SHP77 (cell line): ENCODE measurements around the gene FAM117A.

Source experiments
- DNase-seq, 2 experiments: peaks; one replicate each; lab custom pipeline; 2025; lab: John Stamatoyannopoulos, UW

Gene FAM117A, protein sequence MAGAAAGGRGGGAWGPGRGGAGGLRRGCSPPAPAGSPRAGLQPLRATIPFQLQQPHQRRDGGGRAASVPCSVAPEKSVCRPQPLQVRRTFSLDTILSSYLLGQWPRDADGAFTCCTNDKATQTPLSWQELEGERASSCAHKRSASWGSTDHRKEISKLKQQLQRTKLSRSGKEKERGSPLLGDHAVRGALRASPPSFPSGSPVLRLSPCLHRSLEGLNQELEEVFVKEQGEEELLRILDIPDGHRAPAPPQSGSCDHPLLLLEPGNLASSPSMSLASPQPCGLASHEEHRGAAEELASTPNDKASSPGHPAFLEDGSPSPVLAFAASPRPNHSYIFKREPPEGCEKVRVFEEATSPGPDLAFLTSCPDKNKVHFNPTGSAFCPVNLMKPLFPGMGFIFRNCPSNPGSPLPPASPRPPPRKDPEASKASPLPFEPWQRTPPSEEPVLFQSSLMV

DNA sequence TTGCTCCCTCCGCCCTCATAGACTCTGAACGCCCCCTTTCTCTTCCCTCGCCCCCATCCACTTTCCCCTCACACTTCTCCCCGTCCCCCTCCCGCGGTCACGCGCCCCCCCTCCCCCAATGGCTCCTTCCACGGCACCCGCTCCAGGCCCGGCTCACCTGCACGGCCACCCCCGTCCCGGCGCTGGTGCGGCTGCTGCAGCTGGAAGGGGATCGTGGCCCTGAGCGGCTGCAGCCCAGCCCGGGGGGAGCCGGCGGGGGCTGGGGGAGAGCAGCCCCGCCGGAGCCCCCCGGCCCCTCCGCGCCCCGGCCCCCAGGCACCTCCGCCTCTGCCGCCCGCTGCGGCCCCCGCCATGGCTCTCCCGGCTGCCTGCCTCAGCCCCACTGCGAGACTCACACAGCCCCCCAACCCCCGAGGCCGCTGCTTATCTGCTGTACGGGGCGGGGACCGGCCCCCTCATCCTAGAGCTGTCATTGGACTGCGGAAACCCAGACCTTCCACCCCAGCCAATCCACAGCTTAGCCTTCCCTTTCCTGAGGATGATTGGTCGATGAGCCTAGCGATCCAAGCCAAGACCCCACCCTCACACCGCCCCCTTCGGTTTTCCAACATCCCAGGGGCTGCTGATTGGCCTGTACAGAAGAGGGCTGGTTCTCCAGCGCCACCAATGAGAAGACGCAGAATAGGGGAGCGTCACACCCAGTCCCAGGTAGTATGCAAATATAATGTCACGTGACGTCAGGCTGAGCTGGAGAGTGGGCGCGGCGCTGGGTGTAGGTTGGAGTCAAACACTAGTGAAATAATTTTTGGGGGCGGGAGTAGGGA, at the start of gene FAM117A:
TSS of gene FAM117A (minus strand) at position 397 of the 824 bp plus-strand sequence. CDS start at position 353, 44 bp downstream.
- DNase-seq, result peak; percentile 99 to 100

DNA sequence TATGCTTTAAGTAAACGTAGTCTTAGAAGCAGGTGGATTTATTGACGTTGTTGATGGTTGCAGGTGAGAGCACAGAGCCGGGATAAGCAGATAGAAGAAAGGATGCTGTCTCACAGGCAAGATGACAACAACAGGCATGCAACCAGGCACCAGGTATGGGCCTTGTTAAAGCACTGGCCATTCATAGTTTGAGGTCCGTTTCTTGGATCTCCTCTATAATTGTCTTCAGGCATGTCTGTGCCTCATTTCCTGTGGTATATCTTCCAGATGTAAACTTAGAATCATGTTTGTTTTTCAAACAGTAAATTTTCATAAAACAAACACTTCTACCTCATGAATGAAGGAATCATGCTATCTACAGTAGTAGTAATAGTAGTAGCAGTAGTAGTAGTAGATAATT, 45.1 kb upstream of the FAM117A start:
- DNase-seq, result no peak

DNA sequence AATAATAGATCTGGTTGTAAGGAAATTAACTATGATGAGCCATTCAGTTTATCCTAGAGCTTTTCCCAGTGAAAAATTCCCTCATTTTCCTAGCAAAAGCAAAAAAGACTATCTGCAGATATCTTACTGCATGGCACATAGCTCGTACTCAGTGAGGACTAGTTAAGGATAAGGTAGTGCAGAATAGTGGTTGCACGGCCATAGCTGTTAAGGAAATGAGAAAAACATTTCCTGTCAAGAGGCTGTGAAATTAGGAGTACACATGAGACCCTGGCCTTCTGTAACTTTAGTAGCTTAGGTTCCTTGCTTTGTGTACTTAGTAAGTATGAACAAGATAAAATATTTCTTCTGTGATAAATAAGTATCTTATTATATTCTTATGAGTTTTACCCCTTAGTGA, 34.8 kb upstream of the FAM117A start:
- DNase-seq, result no peak

DNA sequence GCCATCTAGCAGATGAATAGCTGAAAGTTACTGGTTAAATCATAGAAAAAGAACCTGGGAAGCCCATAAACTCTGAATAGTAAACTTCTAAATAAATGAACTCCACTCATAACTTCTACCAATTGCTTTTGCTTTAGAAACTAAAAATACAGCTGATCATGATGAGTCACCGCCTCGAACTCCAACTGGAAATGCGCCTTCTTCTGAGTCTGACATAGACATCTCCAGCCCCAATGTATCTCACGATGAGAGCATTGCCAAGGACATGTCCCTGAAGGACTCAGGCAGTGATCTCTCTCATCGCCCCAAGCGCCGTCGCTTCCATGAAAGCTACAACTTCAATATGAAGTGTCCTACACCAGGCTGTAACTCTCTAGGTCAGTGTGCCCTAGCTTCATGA, 34.3 kb upstream of the FAM117A start:
- DNase-seq, result no peak

DNA sequence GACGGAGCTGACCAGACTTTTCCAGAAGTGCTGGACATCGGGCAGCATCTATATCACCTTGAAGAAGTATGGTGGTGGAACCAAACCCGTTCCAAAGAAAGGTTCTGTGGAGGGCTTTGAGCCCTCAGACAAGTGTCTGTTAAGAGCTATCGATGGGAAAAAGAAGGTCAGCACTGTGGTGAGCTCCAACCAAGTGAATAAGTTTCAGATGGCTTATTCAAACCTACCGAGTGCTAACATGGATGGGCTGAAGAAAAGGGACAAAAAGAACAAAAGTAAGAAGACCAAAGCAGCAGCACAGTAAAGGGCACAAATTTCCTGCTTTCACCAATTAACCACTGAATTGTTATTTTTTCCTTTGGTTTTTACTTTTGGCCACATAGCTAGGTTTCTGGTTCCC, 31.4 kb upstream of the FAM117A start:
- no peak for DNase-seq

DNA sequence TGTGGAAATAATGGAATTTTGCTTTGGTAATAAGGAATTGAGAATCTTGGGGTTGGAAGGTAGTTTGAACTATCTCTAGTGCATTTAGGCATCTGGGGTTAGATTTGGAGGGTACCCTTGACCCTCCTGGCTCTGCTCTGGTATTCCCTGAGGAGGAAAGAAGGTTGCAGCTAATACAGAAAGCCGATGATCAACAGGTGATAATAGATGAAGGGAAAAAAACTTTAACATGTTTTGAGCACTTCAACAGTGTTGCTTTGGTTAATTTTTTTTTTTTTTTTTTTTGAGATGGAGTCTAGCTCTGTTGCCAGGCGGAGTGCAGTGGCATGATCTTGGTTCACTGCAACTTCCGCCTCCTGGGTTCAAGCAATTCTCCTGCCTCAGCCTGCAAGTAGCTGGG, 29.4 kb upstream of the FAM117A start:
- no peak for DNase-seq

DNA sequence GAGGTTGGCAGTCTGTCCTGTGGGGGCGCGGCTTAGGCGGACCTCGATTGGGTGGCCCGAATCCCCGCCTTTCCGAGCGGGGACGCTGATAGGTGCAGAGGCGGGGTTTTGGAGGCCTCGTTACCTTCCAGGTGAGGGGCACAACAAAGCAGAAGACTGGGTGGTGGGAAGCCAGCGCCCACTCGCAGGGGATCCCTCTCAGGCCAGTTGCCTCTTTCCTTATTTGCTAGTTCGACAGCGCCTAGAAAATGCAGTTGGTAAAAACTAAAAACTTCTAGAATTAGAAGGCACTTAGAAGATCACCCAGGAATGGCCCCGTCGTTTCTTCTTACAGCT, 25.3 kb upstream of the FAM117A start:
- DNase-seq, result no peak

DNA sequence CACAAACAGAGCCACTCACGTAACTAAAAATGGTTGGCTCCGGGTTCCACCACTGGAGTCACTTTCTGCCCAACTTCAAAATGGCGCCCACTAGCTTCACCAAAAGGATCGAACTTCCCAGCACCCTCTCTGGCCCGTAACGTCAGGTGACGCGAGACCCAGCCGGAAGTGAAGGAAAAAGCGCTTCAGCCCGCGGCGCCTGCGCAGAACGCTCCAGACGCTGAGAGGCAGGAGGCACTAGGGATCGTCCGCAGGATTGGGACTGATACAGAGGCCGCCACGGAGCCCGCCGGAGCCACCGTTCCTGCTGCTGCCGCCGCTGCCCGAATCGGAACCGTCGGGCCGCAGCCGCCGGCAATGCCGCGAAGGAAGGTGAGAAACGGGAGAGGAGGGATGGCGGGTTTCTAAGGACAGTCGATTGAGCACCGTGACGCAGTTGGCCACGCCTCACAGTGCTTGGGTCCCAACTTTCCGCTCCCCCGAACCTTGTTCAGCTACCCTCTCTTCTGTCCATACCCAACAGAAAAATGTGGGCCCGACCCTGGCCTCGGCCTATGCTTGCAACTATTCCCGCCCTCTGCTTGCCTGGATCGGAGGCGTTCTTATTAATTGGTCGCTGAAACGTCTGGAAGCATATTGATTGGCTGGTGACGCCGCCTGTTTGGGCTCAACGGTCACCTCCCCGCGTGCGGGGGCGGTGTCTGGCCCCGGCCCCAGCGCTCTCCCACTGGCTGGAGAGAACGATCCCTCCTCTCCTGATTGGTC, 24.7 kb upstream of the FAM117A start, which contains the start of gene KAT7:
TSS of gene KAT7 (plus strand) at position 204 of the 765 bp plus-strand sequence. CDS start at position 358, 154 bp downstream.
- peak; percentile 99 to 100 for DNase-seq

DNA sequence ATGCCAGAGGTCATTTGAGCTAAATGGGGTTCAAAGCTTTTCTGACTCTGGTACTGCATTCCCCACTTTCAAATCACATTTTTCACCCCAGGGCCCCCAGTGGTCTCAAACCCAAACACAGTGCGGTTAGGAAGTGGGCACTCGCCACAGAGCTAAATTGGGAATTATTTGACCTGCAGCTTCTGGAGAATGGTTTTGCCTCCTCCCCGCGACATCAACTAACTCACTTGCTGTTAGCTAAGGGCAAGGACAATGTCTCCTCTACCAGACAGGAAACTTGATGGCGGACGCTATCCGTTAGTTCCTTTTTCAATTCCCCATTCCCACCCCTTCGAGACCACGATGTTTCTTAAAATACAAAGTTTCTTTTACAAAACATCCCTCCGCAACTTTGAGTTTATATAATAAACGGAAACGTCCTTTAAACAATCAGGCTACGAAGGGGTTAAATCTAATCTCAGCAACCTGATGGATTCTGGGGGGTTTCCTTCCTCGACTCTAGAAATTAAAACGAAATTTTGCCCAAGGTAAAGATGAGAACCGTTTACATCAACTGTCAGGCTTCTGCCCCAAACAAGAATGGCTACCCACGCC, 24.1 kb upstream of the FAM117A start:
- peak in 1 of 2 experiments; percentile 28 for DNase-seq

DNA sequence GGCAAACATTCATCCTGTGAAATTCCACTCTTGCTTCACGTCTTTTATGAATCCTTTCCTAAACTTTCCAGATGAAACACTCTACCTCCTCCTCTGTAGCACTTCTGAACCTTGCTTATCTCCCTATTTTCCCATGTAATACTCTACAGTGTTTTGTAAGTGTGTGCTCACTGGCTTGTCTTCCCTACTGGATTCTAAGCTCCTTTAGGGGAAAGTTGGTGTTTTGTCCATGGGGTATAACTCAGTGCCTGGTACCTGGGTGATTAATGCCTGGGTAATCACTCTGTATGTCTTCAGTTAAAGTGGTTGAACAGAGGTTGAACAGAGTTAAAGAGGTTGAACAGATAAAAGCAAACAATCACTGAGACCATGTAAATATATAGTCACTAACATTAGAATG, 20.7 kb upstream of the FAM117A start:
- no peak for DNase-seq

DNA sequence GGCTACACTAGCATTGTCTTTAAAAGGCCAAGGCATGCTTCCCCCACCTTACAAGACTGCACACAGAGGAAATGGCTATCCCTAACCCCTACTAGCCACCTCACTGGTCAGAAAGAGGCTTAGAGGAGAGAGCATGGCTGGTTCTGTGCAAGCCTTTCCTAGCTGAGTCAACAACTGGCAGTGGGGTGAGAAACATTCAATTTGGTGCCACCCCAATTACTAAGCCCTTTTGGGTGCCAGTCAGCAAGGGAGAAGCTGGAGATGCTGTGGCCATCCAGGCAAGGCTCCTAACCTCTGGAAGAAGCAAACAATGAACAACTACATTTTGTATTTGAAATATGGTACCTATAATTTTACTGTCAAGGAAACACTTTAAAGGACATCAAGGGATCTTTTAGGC, 19.9 kb upstream of the FAM117A start:
- no peak for DNase-seq

DNA sequence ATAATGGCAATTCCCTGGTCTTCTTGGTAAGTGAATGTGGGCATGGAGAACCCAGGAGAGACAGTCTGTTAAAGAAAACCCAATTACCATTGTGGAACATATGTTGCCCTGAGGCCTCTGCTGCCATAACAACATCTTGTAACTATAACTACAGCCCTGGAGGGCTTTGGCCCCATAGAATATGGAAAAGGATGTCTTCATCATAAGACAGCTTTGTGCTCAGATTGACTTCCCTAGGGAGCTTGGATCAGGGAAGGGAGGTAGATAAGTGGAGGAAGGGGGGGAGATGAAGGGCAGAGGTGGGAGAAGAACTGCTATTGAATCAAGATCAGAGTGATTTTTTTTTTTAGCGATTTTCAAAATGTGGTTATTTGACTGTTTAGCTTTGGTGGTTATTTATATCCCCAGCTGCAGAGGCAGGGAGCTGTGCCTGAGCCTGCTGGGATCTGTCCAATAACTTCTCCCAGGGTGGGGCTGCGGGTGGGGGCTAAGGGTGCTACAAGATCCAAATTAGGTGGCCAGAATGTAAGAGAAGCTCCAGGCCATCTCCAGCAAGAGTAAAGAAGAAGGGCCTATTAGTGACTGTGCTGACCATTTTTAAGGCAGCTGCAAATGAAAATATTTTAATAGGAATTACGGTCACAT, 19.3 kb upstream of the FAM117A start:
- no peak for DNase-seq

DNA sequence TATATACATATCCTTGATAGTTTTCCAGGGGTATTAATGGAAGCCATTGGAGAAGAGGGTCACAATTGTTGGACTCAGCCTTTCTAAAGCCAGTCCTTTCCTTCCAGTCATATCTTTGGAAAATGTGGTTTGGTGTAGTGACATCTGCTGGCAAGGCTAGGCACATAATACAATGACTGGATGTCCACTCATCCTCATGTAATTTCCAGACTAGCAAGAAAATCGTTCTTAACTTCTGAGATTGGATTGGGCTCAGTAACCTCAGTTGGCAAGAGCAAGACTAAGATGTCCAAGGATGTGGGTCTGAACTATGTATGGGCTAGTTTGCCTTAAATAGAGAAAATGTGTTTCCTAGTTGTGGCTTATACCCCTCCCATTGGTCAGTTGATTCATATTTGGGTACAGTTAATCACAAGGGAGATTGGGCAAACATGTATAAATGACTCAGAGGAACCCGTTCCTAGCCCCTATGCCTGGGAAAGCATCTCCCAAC, 15.9 kb upstream of the FAM117A start:
- DNase-seq, result peak; percentile 37 to 39

DNA sequence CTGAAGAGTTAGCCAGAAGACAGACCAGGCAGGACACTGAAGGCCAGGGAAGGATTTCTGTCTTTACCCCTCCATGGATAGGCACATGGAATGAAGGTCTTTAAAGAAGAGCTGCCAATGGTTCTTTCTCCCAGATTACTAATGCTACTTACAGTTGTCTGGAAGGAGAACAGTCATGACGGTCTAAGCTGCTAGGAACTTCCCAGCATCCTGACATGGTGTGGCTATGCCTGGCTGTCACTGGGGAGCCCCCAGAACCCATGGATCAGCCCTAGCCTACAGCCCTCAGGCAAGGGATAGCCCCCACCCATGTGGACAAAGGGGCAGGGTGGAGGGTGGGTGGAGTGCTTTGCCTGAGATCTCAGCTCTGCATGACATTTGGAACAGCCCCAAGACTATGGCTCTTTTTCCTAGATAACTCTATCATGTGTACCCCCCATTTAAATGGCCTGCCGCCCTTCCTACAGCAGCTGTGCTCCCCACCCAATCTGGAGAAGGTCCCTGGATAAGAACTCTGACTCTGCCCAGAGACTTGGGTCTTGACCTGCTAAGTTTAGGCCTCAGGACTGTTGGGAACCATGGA, 15.3 kb upstream of the FAM117A start:
- no peak for DNase-seq

DNA sequence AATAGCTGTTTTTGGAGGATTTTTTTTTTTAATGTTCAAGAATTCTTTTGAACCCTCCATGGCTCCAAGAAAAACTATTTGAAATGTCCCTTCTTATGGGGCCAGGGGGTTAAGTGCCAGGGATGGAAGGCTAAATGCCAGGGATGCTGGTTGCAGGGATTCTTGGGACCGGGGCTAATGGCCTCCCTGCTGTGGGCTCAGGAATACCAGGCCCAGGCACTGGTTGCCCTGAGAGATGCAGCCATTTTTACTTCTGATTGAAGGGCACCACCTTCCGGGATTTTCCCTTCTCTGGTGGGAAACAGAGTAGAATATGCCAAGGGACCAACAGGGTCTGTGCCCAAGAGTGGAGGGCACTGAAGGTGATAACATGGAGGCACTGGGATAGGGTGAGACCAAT, 13.6 kb upstream of the FAM117A start:
- no peak for DNase-seq

DNA sequence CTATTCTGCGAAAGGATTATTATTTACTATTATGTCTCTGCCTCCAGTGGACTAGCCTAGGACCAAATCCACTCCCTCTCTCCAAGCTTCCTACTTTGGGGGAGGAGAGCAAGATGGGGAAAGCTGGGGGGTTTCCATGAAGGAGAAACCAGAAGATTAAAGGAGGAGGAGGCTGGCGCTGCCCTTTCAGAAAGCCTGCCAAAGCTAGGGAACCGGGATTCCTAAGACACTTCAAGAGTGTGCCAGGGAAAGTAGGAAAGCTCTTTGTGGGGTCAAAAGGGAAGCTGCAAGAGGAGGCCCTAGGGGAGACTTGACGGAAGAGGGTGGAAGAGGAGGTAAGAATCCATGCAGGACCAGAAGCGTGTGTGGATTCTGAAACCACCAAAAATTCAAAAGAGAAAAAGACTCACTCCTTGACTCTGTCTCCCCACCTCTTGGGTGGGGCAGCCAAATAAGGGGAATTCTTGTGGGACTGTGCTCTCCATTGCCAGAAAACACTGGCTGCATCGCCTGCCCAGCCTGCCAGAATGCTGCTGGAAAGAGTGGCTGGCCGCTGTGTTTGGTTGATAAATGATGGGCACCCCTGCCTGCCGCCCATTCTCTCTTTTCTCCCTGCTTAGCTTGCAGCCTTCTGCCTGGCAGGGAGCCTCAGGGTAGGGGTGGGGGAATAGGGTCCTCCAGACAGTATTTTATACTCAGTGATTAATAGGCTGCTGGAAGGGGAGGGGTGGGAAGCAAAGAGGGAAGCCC, 12.8 kb upstream of the FAM117A start:
- DNase-seq, result no peak

DNA sequence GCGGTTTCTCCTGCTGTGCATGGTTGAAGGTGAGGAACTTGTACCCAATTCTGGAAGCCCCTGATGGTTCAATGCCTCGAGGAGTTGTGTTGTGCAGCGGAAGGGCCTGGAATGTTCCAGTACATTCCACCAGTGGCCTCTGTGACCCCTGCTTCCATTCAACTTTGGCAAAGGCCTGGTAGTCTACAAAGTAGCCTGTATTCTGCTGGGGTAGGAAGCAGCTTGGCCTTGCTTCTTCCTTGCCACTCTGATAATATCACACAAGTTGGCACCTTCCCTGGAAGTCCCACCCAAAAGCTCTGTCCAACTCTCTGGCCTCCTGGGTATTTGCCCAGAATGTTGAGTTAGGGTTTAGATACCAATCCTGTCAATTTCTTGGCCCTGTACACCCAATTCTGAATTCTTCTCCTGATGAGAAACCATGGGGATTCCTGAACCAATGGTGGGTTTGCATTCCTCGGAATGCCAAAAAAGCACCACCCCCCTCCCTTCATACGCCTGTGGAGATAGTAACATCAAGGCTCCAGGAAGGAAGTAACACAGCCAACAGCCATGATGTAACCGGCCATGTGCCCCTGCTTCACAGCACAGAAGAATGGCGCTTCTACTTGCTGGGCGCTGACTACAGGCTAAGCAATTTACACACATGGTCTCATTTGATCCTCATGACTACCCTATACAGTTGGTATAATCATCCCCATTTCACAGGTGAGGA, 11.8 kb upstream of the FAM117A start:
- no peak for DNase-seq

DNA sequence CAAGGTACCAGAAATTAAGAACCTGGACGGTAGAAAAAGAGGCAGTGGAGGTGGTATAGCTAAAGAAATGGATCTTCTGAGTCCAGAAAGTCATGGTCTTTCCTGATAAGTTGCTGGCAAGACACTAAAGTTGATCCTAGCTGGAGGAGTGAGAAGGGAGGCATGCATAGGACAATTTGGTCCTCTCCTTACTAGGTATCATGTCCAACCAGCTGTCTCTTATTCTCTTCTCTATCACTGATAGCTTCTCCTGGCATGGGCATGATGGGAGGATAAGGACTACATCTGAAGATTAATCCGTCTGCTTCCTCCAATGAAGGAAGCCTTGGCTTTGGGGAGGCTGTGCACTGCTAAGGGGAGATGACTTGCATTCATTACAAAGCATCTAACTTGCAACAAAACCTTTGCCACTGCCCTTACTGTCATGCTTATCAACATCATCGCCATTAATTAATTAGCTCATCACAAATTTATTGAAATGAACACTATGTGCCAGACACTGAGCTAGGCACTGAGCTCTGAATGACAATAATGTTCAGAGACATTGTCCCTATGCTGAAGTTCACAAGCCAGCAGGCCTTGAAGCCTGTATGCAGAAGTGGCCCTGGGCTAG, 3.1 kb upstream of the FAM117A start:
- DNase-seq, result no peak

DNA sequence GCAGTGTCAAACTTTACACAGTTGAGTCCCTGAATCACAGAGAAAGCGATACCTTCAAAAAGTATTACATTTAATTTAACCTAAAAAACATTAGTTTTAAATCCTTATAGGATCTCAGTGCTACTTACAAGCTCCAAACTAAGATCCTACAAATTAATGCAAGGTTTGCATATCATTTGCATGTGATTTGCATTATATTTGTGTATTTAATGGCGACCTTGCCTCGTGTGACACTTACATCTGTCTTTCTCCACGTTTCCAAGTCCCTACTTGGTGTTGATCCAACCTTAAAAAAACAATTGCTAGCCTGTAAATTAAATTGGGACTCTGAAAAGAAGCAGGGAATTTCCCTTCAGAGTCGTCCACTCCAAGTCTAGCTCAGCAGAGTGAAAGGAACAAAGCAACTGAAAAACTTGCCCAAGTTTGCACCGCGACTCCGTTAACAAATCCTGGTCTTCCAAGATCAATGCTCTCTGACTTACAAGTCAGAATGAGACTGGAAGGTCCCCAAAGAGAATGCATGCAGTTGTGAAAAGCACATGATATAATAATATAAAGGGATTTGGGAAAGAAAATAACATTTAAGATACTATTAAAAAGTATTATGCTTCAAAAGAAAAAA, 739 bp upstream of the FAM117A start:
- no peak for DNase-seq
